ENCODE data around the gene ARHGAP24. TPM values are rescaled to one million over a fixed set of nuclear protein-coding genes. Genes with fewer than 3 reads are reported as not detected.
"Not testable (repeated sequence)": the region's sequence is repeated elsewhere in the genome, so short reads cannot be mapped to it uniquely, and the experiment has no call there.

ARHGAP24 gene
- total RNA-seq, 1 experiment from 2014 or later: 35.7 TPM

GRCh38 chr4:85854546-85854945 is 379.6 kb downstream of the ARHGAP24 start:
- peak; percentile 47 for DNase-seq (ENCODE audit: low read depth)

- DNase-seq (ENCODE audit: low read depth): peak; percentile 69
Observed at GRCh38 chr4:85860066-85860740, 385.3 kb downstream of the ARHGAP24 start.

- no peak for DNase-seq (ENCODE audit: low read depth)
Observed at GRCh38 chr4:85861064-85861765, 386.3 kb downstream of the ARHGAP24 start.

- DNase-seq (ENCODE audit: low read depth): no peak
Observed at GRCh38 chr4:85862896-85863295, 387.9 kb downstream of the ARHGAP24 start.

- DNase-seq (ENCODE audit: low read depth): no peak
Observed at GRCh38 chr4:85864259-85865205, 389.6 kb downstream of the ARHGAP24 start.

GRCh38 chr4:85865256-85865655 is 390.3 kb downstream of the ARHGAP24 start:
- DNase-seq (ENCODE audit: low read depth): no peak

GRCh38 chr4:85866508-85866907 is 391.6 kb downstream of the ARHGAP24 start:
- peak; percentile 27 for DNase-seq (ENCODE audit: low read depth)

GRCh38 chr4:85867271-85867670 is 392.3 kb downstream of the ARHGAP24 start:
- no peak for DNase-seq (ENCODE audit: low read depth)

GRCh38 chr4:85869181-85869580 is 394.2 kb downstream of the ARHGAP24 start:
- peak; percentile 16 for DNase-seq (ENCODE audit: low read depth)

- no peak for DNase-seq (ENCODE audit: low read depth)
Observed at GRCh38 chr4:85870298-85871083, 395.5 kb downstream of the ARHGAP24 start.

- DNase-seq (ENCODE audit: low read depth): no peak
Observed at GRCh38 chr4:85873566-85873965, 398.6 kb downstream of the ARHGAP24 start.

GRCh38 chr4:85879518-85879917 is 404.6 kb downstream of the ARHGAP24 start:
- DNase-seq (ENCODE audit: low read depth): no peak

- no peak for DNase-seq (ENCODE audit: low read depth)
Observed at GRCh38 chr4:85883180-85883579, 408.2 kb downstream of the ARHGAP24 start.

GRCh38 chr4:85884251-85884650 is 409.3 kb downstream of the ARHGAP24 start:
- no peak for DNase-seq (ENCODE audit: low read depth)

GRCh38 chr4:85886665-85887064 is 411.7 kb downstream of the ARHGAP24 start:
- no peak for DNase-seq (ENCODE audit: low read depth)

- DNase-seq (ENCODE audit: low read depth): no peak
Observed at GRCh38 chr4:85889314-85889713, 414.4 kb downstream of the ARHGAP24 start.

GRCh38 chr4:85895755-85896154 is 420.8 kb downstream of the ARHGAP24 start:
- no peak for DNase-seq (ENCODE audit: low read depth)

- DNase-seq (ENCODE audit: low read depth): no peak
Observed at GRCh38 chr4:85898231-85898630, 423.3 kb downstream of the ARHGAP24 start.

GRCh38 chr4:85901500-85901899 is 426.6 kb downstream of the ARHGAP24 start:
- no peak for DNase-seq (ENCODE audit: low read depth)

- not testable (repeated sequence) for DNase-seq (ENCODE audit: low read depth)
Observed at GRCh38 chr4:85902647-85903046, 427.7 kb downstream of the ARHGAP24 start.

- no peak for DNase-seq (ENCODE audit: low read depth)
Observed at GRCh38 chr4:85905761-85906160, 430.8 kb downstream of the ARHGAP24 start.
